H1 (cell line): ENCODE measurements around the gene FBLIM1. TPM values are rescaled to one million over a fixed set of nuclear protein-coding genes. Genes with fewer than 3 reads are reported as not detected.

Experiments used
- CTCF ChIA-PET: fragments of 300-600 bp; sonication (Branson Sonifier 250); formaldehyde crosslinking; loops from one replicate; lab custom pipeline; 2021; ENCODE audit not compliant: partially characterized antibody; lab: Charles Lee
- POLR2A ChIA-PET: fragments of 300-600 bp; sonication (Branson Sonifier 250); formaldehyde crosslinking; loops from one replicate; lab custom pipeline; 2021; ENCODE audit warnings: inconsistent platforms; ENCODE audit not compliant: partially characterized antibody; lab: Charles Lee
- DNase-seq, 2 experiments: peaks; one replicate each; pipeline versions ENCODE4 v3.0.0 to v3.0.0-alpha.2; 2010 to 2022; ENCODE audit warnings: low spot score in 2 of 2, low read depth in 1 of 2, mixed read lengths in 1 of 2
- FAIRE-seq: peaks from 2 replicates; lab custom pipeline; 2011; peaks lifted over from hg19 to GRCh38; lab: Jason Lieb, UNC
- H2AFZ ChIP-seq: 2 replicates; pipeline ENCODE4 v1.8.1; 2012; ENCODE audit warnings: low read length, inconsistent platforms
- H2AK5ac ChIP-seq: 2 replicates; pipeline ENCODE4 v1.6.1; 2013; ENCODE audit warnings: low read depth, low read length
- H2BK120ac ChIP-seq: replicated peaks from 2 replicates; pipeline ENCODE3; 2013; ENCODE audit warnings: low read depth, low read length, inconsistent platforms
- H2BK12ac ChIP-seq: 2 replicates; pipeline ENCODE4 v1.6.1; 2013; ENCODE audit warnings: low read depth, low read length
- H2BK15ac ChIP-seq: 2 replicates; pipeline ENCODE4 v1.6.1; 2013; ENCODE audit warnings: low read length
- H2BK20ac ChIP-seq: 2 replicates; pipeline ENCODE4 v1.6.1; 2013; ENCODE audit warnings: low read length
- H2BK5ac ChIP-seq: 2 replicates; pipeline ENCODE4 v1.6.1; 2013; ENCODE audit warnings: low read depth, low read length
- H3K14ac ChIP-seq: 2 replicates; pipeline ENCODE4 v1.6.1; 2013; ENCODE audit warnings: inconsistent platforms; ENCODE audit not compliant: insufficient read length
- H3K18ac ChIP-seq: 2 replicates; pipeline ENCODE4 v1.6.1; 2013; ENCODE audit warnings: low read length; ENCODE audit errors: extremely low read depth
- H3K23ac ChIP-seq: 2 replicates; pipeline ENCODE4 v1.6.1; 2013; ENCODE audit warnings: inconsistent platforms; ENCODE audit not compliant: insufficient read length
- H3K23me2 ChIP-seq: 2 replicates; pipeline ENCODE4 v1.6.1; 2013; ENCODE audit warnings: low read depth, low read length
- H3K27ac ChIP-seq: 2 replicates; pipeline ENCODE4 v1.6.1; 2011; ENCODE audit warnings: low read depth, low read length, inconsistent platforms
- H3K27me3 ChIP-seq, 4 experiments: replicated peaks in 1 of 4; 1 replicate in 1 of 4; 2 replicates in 3 of 4; pipeline versions ENCODE4 v1.6.1 to v1.8.1; 2011 to 2013; ENCODE audit warnings: low read length in 3 of 4, mild to moderate bottlenecking in 3 of 4, inconsistent platforms in 2 of 4, mixed read lengths in 2 of 4, moderate library complexity in 1 of 4; ENCODE audit not compliant: control insufficient read depth in 3 of 4, insufficient read depth in 3 of 4; ENCODE audit errors: extremely low read depth in 1 of 4
- H3K36me3 ChIP-seq, 4 experiments: 2 replicates each; pipeline versions ENCODE4 v1.6.1 to v1.8.1; 2011 to 2013; ENCODE audit warnings: mild to moderate bottlenecking in 4 of 4, low read length in 3 of 4, moderate library complexity in 2 of 4, control low read depth in 1 of 4, inconsistent platforms in 1 of 4; ENCODE audit not compliant: insufficient read depth in 4 of 4, control insufficient read depth in 2 of 4
- H3K4ac ChIP-seq: replicated peaks from 2 replicates; pipeline ENCODE3; 2013; ENCODE audit warnings: low read length, low read depth, mixed read lengths, inconsistent platforms; ENCODE audit not compliant: insufficient read length
- H3K4me1 ChIP-seq, 4 experiments: replicated peaks in 1 of 4; 1 replicate in 1 of 4; 2 replicates in 3 of 4; pipeline versions ENCODE4 v1.6.1 to v1.8.1; 2011 to 2013; ENCODE audit warnings: low read length in 3 of 4, inconsistent platforms in 2 of 4, mixed read lengths in 1 of 4; ENCODE audit not compliant: insufficient read depth in 4 of 4, control insufficient read depth in 3 of 4
- H3K4me2 ChIP-seq, 2 experiments: 2 replicates each; pipeline versions ENCODE4 v1.6.1 to v1.8.1; 2011 to 2013; ENCODE audit warnings: low read depth in 2 of 2, low read length in 2 of 2, control low read depth in 1 of 2, inconsistent platforms in 1 of 2, mild to moderate bottlenecking in 1 of 2; ENCODE audit not compliant: insufficient read depth in 1 of 2
- H3K4me3 ChIP-seq, 4 experiments: fragments of 200-600, 300-600 bp in 1 of 4; sonication (generic), shearing (Covaris generic), sonication (Bioruptor Twin) in 1 of 4; 2 replicates each; pipeline versions ENCODE4 v1.5.1 to v1.8.1; 2011 to 2016; ENCODE audit warnings: low read length in 4 of 4, low read depth in 3 of 4, control low read depth in 2 of 4, inconsistent platforms in 2 of 4, mild to moderate bottlenecking in 2 of 4, mixed read lengths in 1 of 4, moderate library complexity in 1 of 4; ENCODE audit not compliant: insufficient read depth in 2 of 4; ENCODE audit errors: extremely low read depth in 1 of 4
- H3K56ac ChIP-seq: replicated peaks from 2 replicates; pipeline ENCODE3; 2013; ENCODE audit warnings: low read depth, mild to moderate bottlenecking, mixed read lengths, low read length, inconsistent platforms; ENCODE audit not compliant: insufficient read length
- H3K79me1 ChIP-seq: 2 replicates; pipeline ENCODE4 v1.6.1; 2013; ENCODE audit warnings: low read depth, low read length, control low read depth
- H3K79me2 ChIP-seq, 2 experiments: 2 replicates each; pipeline versions ENCODE4 v1.6.1 to v1.8.1; 2012 to 2013; ENCODE audit warnings: low read length in 2 of 2, mild to moderate bottlenecking in 2 of 2, inconsistent platforms in 1 of 2; ENCODE audit not compliant: insufficient read depth in 2 of 2, control insufficient read depth in 1 of 2
- H3K9ac ChIP-seq, 4 experiments: replicated peaks in 1 of 4; 1 replicate in 1 of 4; 2 replicates in 3 of 4; pipeline versions ENCODE4 v1.6.1 to v1.8.1; 2011 to 2013; ENCODE audit warnings: low read depth in 3 of 4, low read length in 3 of 4, control low read depth in 2 of 4, mild to moderate bottlenecking in 2 of 4, moderate library complexity in 2 of 4, inconsistent platforms in 1 of 4; ENCODE audit errors: extremely low read depth in 1 of 4
- H3K9me3 ChIP-seq, 2 experiments: 2 replicates each; pipeline versions ENCODE4 v1.6.1 to v1.8.1; 2012 to 2013; ENCODE audit warnings: mild to moderate bottlenecking in 2 of 2, moderate library complexity in 2 of 2, control low read depth in 1 of 2, inconsistent platforms in 1 of 2, low read depth in 1 of 2, low read length in 1 of 2, mixed read lengths in 1 of 2; ENCODE audit not compliant: insufficient read depth in 2 of 2
- H4K20me1 ChIP-seq, 2 experiments: replicated peaks in 1 of 2; 2 replicates each; pipeline versions ENCODE3 to v1.8.1; 2011 to 2013; ENCODE audit warnings: inconsistent platforms in 2 of 2, low read length in 2 of 2, mild to moderate bottlenecking in 1 of 2; ENCODE audit not compliant: insufficient read depth in 2 of 2, control insufficient read depth in 1 of 2
- H4K5ac ChIP-seq: 2 replicates; pipeline ENCODE4 v1.6.1; 2013; ENCODE audit warnings: low read length, low read depth, mixed read lengths, inconsistent platforms; ENCODE audit not compliant: insufficient read length
- H4K8ac ChIP-seq: 2 replicates; pipeline ENCODE4 v1.8.0; 2013; ENCODE audit warnings: mild to moderate bottlenecking, moderate library complexity, low read length, inconsistent platforms; ENCODE audit not compliant: insufficient read depth; ENCODE audit errors: extremely low read depth
- H4K91ac ChIP-seq: replicated peaks from 2 replicates; pipeline ENCODE3; 2013; ENCODE audit warnings: low read length, mixed read lengths, inconsistent platforms; ENCODE audit not compliant: insufficient read length
- ATF2 ChIP-seq: IDR thresholded peaks from 2 replicates; pipeline ENCODE4 v1.6.1; 2012; ENCODE audit warnings: low read length, inconsistent platforms
- BACH1 ChIP-seq: IDR thresholded peaks from 2 replicates; pipeline ENCODE4 v1.6.1; 2012; ENCODE audit warnings: low read length, improper control_type of control experiment
- CREB1 ChIP-seq: IDR thresholded peaks from 2 replicates; pipeline ENCODE4 v1.6.1; 2012; ENCODE audit warnings: inconsistent platforms
- EP300 ChIP-seq, 2 experiments: IDR thresholded peaks; 1 replicate in 1 of 2; 2 replicates in 1 of 2; pipeline ENCODE4 v1.6.1; 2011 to 2012; ENCODE audit warnings: low read depth in 2 of 2, low read length in 2 of 2, mild to moderate bottlenecking in 2 of 2, borderline replicate concordance in 1 of 2, inconsistent platforms in 1 of 2, moderate library complexity in 1 of 2
- KDM4A ChIP-seq: IDR thresholded peaks from one replicate; pipeline ENCODE4 v1.7.1; 2012; ENCODE audit warnings: low read depth, mild to moderate bottlenecking, moderate library complexity, low read length, inconsistent platforms; ENCODE audit not compliant: severe bottlenecking
- NANOG ChIP-seq: IDR thresholded peaks from 2 replicates; pipeline ENCODE4 v1.6.1; 2011; ENCODE audit warnings: low read length, low read depth, mild to moderate bottlenecking, inconsistent platforms; ENCODE audit not compliant: insufficient read depth, poor library complexity, severe bottlenecking
- SAP30 ChIP-seq: fragments of 300-600 bp; sonication (generic); IDR thresholded peaks from 2 replicates; pipeline ENCODE4 v1.7.1; 2012; ENCODE audit warnings: low read length, moderate library complexity, mild to moderate bottlenecking, inconsistent platforms; ENCODE audit not compliant: insufficient read depth, insufficient replicate concordance
- SP4 ChIP-seq: IDR thresholded peaks from 2 replicates; pipeline ENCODE4 v1.6.1; 2012; ENCODE audit warnings: low read length, inconsistent platforms
- WGBS, 2 experiments: shearing (Covaris generic) in 1 of 2; methylation state at CpG; one replicate each; pipeline versions ENCODE4 v1.1.6 to v1.1.7; 2013 to 2015; ENCODE audit warnings: low lambda C conversion rate in 2 of 2, mixed read lengths in 2 of 2, inconsistent platforms in 1 of 2, low coverage in 1 of 2, missing lambda C conversion rate in 1 of 2; ENCODE audit not compliant: insufficient replicate concordance in 2 of 2, insufficient coverage in 1 of 2, insufficient read length in 1 of 2; ENCODE audit errors: extremely low coverage in 1 of 2, missing lambda C conversion rate in 1 of 2; 5-methylcytosine and 5-hydroxymethylcytosine counted together
- polyA plus RNA-seq, 7 experiments: library from polyadenylated mRNA; depleted of rRNA in 3 of 7; stranded (reverse) in 5 of 7; unstranded in 2 of 7; fragments of >200 nt in 5 of 7; fragments of 200-250 nt in 2 of 7; gene quantifications; 1 replicate in 5 of 7; 2 replicates in 1 of 7; 4 replicates in 1 of 7; pipeline versions ENCODE4 v1.2.1 to v1.2.3, GENCODE V29; 2011 to 2013; ENCODE audit warnings: missing spikeins in 2 of 7, mixed read lengths in 2 of 7
- total RNA-seq: library from RNA; stranded (reverse); fragmentation: NEBNext Ultra II Directional; extraction: Animal tissue kit (Norgen Biotek cat#: 25700); gene quantifications from 2 replicates; pipeline ENCODE4 v1.2.1, GENCODE V29; 2021

Gene FBLIM1
- total and polyA plus RNA-seq, 2 of the 8 experiments (the other 6 are each of a cell fraction or from before 2014, with no cell fraction given): 66.6 to 66.7 TPM

- H4K20me1 ChIP-seq: no peaks in the 10 kb centered on the region
- H3K79me2 ChIP-seq: no peaks in the 10 kb centered on the region
- peak overlapping the region; percentile 98 for H2BK5ac ChIP-seq
- H3K27ac ChIP-seq: peak overlapping the region; percentile 98
- peak overlapping the region; percentile 6 for H2BK120ac ChIP-seq
- H2AK5ac ChIP-seq: peak overlapping the region; percentile 24; the same call in 1 of the 2 replicates
- peak overlapping the region; percentile 99 for H3K18ac ChIP-seq
- ChIA-PET CTCF (interaction anchor here (0.6 to 3.6 kb wide), 11 partner anchors 10 to 648 kb away, joined by 3 to 28 read pairs (median 4); partner anchors contain the start of gene SPEN), POLR2A (interaction anchor here (0.7 to 4.3 kb wide), 22 partner anchors 11 to 141 kb away, joined by 3 to 87 read pairs (median 5); partner anchors contain the start of genes FBLIM1, SPEN and ZBTB17)
- H3K23me2 ChIP-seq: peaks cover 10% of the 10 kb centered on the region
- peak overlapping the region; percentile 98; the same call in 1 of the 2 replicates for H2BK12ac ChIP-seq
- H3K4me1 ChIP-seq: peaks cover 0 to 19% (median 4%) of the 10 kb centered on the region in 4 experiments; a peak in 5 of 7 replicates
- 1% methylated on average over 66 of the region's 77 CpGs; no CpG with 5 or more reads in 1 of the 2 experiments for WGBS, 2 experiments
- 0 out of 2 replicates have a peak, but pooled peaks cover 3% of the 10 kb centered on the region for H3K79me1 ChIP-seq
- peak overlapping the region; percentile 100; the same call in 1 of the 2 replicates for H4K8ac ChIP-seq
- no peaks in the 10 kb centered on the region for H3K36me3 ChIP-seq
- peak overlapping the region; percentile 97 for H3K56ac ChIP-seq
- peak overlapping the region; percentile 92 to 96 (median 94) for H3K9ac ChIP-seq
- H4K91ac ChIP-seq: peak overlapping the region; percentile 100
- H2BK20ac ChIP-seq: peak overlapping the region; percentile 86; the same call in 1 of the 2 replicates
- H3K27me3 ChIP-seq: no peaks in the 10 kb centered on the region
- peak overlapping the region; percentile 2 for H3K14ac ChIP-seq
- H3K4me3 ChIP-seq: peak overlapping the region; percentile 68 to 80 (median 71)
- DNase-seq (peak; percentile 79 to 90), FAIRE-seq (no peak)
- no peak overlapping the region for H2AFZ ChIP-seq
- peak overlapping the region; percentile 79 to 94 for H3K4me2 ChIP-seq
- peak overlapping the region; percentile 88 for H3K4ac ChIP-seq
- H3K9me3 ChIP-seq: no peaks in the 10 kb centered on the region
- H2BK15ac ChIP-seq: 0 out of 2 replicates have a peak overlapping the region, but pooled peaks have one; percentile 25
- peak overlapping the region; percentile 99 for H4K5ac ChIP-seq
- H3K23ac ChIP-seq: no peak overlapping the region
- TF ChIP-seq EP300 (IDR thresholded peaks at IDR 0.05; ENCODE audit: borderline replicate concordance in 1 of 2, low read depth in 2 of 2, low read length in 2 of 2) (peak in 1 of 2 experiments; percentile 66; a peak in 2 of 3 replicates), KDM4A (peak; percentile 51), BACH1 (no peak; the same call in 1 of the 2 replicates), CREB1 (no peak), SAP30 (no peak), NANOG (peak; percentile 12), ATF2 (peak; percentile 36; the same call in 1 of the 2 replicates), SP4 (peak; percentile 61; the same call in 1 of the 2 replicates)
Observed at GRCh38 chr1:15834406-15835204, 76.0 kb downstream of the FBLIM1 start.
